ENCODE results near the gene CHST14.

The CHST14 gene

GRCh38 chr15:40470423-40471104 lies at the start of gene CHST14:
Gene CHST14, plus strand, starts transcription at chr15:40470984. Its CDS starts 230 bp downstream, at chr15:40471214.
- peak; percentile 51 for DNase-seq (ENCODE audit: low read depth)
- TF ChIP-seq CTCF (conservative IDR thresholded peaks at IDR 0.05; ENCODE audit: low read depth, low read length), result no peak
- peak within 1 kb of the TSS; percentile 73 for H3K4me3 ChIP-seq (ENCODE audit: low read depth, low read length)

- peak; percentile 98 for TF ChIP-seq CTCF (conservative IDR thresholded peaks at IDR 0.05; ENCODE audit: low read depth, low read length)
- peak overlapping the region; percentile 17 for H3K4me3 ChIP-seq (ENCODE audit: low read depth, low read length)
- DNase-seq (ENCODE audit: low read depth), result peak; percentile 71
These were observed 49.3 kb upstream of the CHST14 start for GRCh38 chr15:40421246-40422157.

GRCh38 chr15:40424483-40425115 lies 46.2 kb upstream of the CHST14 start:
- H3K4me3 ChIP-seq (ENCODE audit: low read depth, low read length), result no peak overlapping the region
- TF ChIP-seq CTCF (conservative IDR thresholded peaks at IDR 0.05; ENCODE audit: low read depth, low read length), result no peak
- no peak for DNase-seq (ENCODE audit: low read depth)

- DNase-seq (ENCODE audit: low read depth), result no peak
- no peak overlapping the region for H3K4me3 ChIP-seq (ENCODE audit: low read depth, low read length)
- no peak for TF ChIP-seq CTCF (conservative IDR thresholded peaks at IDR 0.05; ENCODE audit: low read depth, low read length)
These were observed 45.1 kb upstream of the CHST14 start for GRCh38 chr15:40425681-40426080.

GRCh38 chr15:40427188-40427587 lies 43.6 kb upstream of the CHST14 start:
- TF ChIP-seq CTCF (conservative IDR thresholded peaks at IDR 0.05; ENCODE audit: low read depth, low read length), result no peak
- DNase-seq (ENCODE audit: low read depth), result no peak
- H3K4me3 ChIP-seq (ENCODE audit: low read depth, low read length), result no peak overlapping the region

GRCh38 chr15:40428185-40428584 lies 42.6 kb upstream of the CHST14 start:
- DNase-seq (ENCODE audit: low read depth), result no peak
- no peak for TF ChIP-seq CTCF (conservative IDR thresholded peaks at IDR 0.05; ENCODE audit: low read depth, low read length)
- no peak overlapping the region for H3K4me3 ChIP-seq (ENCODE audit: low read depth, low read length)
